ENCODE data around the gene KLK8. TPM values are rescaled to one million over a fixed set of nuclear protein-coding genes. Genes with fewer than 3 reads are reported as not detected.

Gene KLK8
- total RNA-seq, 1 donor from 2014 or later, result not detected

GRCh38 chr19:51019544-51019925 lies 18.1 kb upstream of the KLK8 start, which contains the start of gene KLK10:
Gene KLK10, minus strand, starts transcription at chr19:51019709. Its CDS starts 579 bp downstream, at chr19:51019130.
- no peak within 1 kb of the TSS for H3K27ac Mint-ChIP-seq (ENCODE audit: unreplicated experiment)
- H3K9me3 Mint-ChIP-seq (ENCODE audit: unreplicated experiment), result no peaks in the 10 kb centered on the region
- peak within 1 kb of the TSS; percentile 89 for H3K4me3 Mint-ChIP-seq (ENCODE audit: unreplicated experiment)
- DNase-seq (ENCODE audit: low spot score), result no peak
- H3K27me3 Mint-ChIP-seq (ENCODE audit: unreplicated experiment), result peaks cover 18% of the 10 kb centered on the region
- peaks cover 15% of the 10 kb centered on the region for H3K4me1 Mint-ChIP-seq (ENCODE audit: unreplicated experiment)
- no peak for TF ChIP-seq CTCF (IDR thresholded peaks at IDR 0.05; ENCODE audit: unreplicated experiment)
- peaks cover 5% of the 10 kb centered on the region for H3K36me3 Mint-ChIP-seq (ENCODE audit: low read depth, unreplicated experiment)

GRCh38 chr19:51018745-51019543 lies 17.5 kb upstream of the KLK8 start:
- Mint-ChIP-seq H3K4me3 (ENCODE audit: unreplicated experiment) (peak overlapping the region; percentile 89), H3K4me1 (ENCODE audit: unreplicated experiment) (peaks cover 15% of the 10 kb centered on the region), H3K27ac (ENCODE audit: unreplicated experiment) (no peak overlapping the region)

GRCh38 chr19:51016798-51017683 lies 15.6 kb upstream of the KLK8 start:
- Mint-ChIP-seq H3K36me3 (ENCODE audit: low read depth, unreplicated experiment) (peaks cover 11% of the 10 kb centered on the region), H3K27ac (ENCODE audit: unreplicated experiment) (peak overlapping the region; percentile 41), H3K4me1 (ENCODE audit: unreplicated experiment) (peaks cover 15% of the 10 kb centered on the region), H3K4me3 (ENCODE audit: unreplicated experiment) (peak overlapping the region; percentile 89), H3K27me3 (ENCODE audit: unreplicated experiment) (peaks cover 14% of the 10 kb centered on the region), H3K9me3 (ENCODE audit: unreplicated experiment) (no peaks in the 10 kb centered on the region)
- peak; percentile 86 for DNase-seq (ENCODE audit: low spot score)
- TF ChIP-seq CTCF (IDR thresholded peaks at IDR 0.05; ENCODE audit: unreplicated experiment), result peak; percentile 80

More at GRCh38 chr19:51018745-51019543, 17.5 kb upstream of the KLK8 start:
- DNase-seq (ENCODE audit: low spot score), result peak; percentile 36
- Mint-ChIP-seq H3K36me3 (ENCODE audit: low read depth, unreplicated experiment) (peaks cover 6% of the 10 kb centered on the region), H3K27me3 (ENCODE audit: unreplicated experiment) (peaks cover 18% of the 10 kb centered on the region), H3K9me3 (ENCODE audit: unreplicated experiment) (no peaks in the 10 kb centered on the region)
- no peak for TF ChIP-seq CTCF (IDR thresholded peaks at IDR 0.05; ENCODE audit: unreplicated experiment)

GRCh38 chr19:51015691-51016267 lies 14.4 kb upstream of the KLK8 start:
- Mint-ChIP-seq H3K27ac (ENCODE audit: unreplicated experiment) (no peak overlapping the region), H3K9me3 (ENCODE audit: unreplicated experiment) (no peaks in the 10 kb centered on the region), H3K36me3 (ENCODE audit: low read depth, unreplicated experiment) (peaks cover 11% of the 10 kb centered on the region), H3K4me3 (ENCODE audit: unreplicated experiment) (peak overlapping the region; percentile 34), H3K27me3 (ENCODE audit: unreplicated experiment) (peaks cover 13% of the 10 kb centered on the region), H3K4me1 (ENCODE audit: unreplicated experiment) (peaks cover 15% of the 10 kb centered on the region)
- TF ChIP-seq CTCF (IDR thresholded peaks at IDR 0.05; ENCODE audit: unreplicated experiment), result no peak
- no peak for DNase-seq (ENCODE audit: low spot score)
